Midbrain (tissue), 1 donor: ENCODE results near the gene VPS13A.
"Not testable (repeated sequence)": the region's sequence is repeated elsewhere in the genome, so short reads cannot be mapped to it uniquely, and the experiment has no call there.

Experiments used
- DNase-seq: peaks from one replicate; lab custom pipeline; 2025; lab: John Stamatoyannopoulos, UW

VPS13A gene

GRCh38 chr9:77304543-77304942 lies 127.2 kb downstream of the VPS13A start:
- DNase-seq = no peak

GRCh38 chr9:77305622-77306400 lies 128.5 kb downstream of the VPS13A start:
- no peak for DNase-seq

- DNase-seq = no peak
These were observed 129.8 kb downstream of the VPS13A start for GRCh38 chr9:77307166-77307565.

- no peak for DNase-seq
These were observed 138.7 kb downstream of the VPS13A start for GRCh38 chr9:77316058-77316457.

GRCh38 chr9:77325058-77325457 lies 147.7 kb downstream of the VPS13A start:
- DNase-seq = no peak

- no peak for DNase-seq
These were observed 150.8 kb downstream of the VPS13A start for GRCh38 chr9:77328102-77328501.

- no peak for DNase-seq
These were observed 192.7 kb downstream of the VPS13A start for GRCh38 chr9:77370064-77370463.

GRCh38 chr9:77374266-77374665 lies 196.9 kb downstream of the VPS13A start:
- DNase-seq = no peak

GRCh38 chr9:77375956-77376532 lies 198.7 kb downstream of the VPS13A start:
- no peak for DNase-seq

- DNase-seq = no peak
These were observed 207.1 kb downstream of the VPS13A start for GRCh38 chr9:77384406-77384805.

- no peak for DNase-seq
These were observed 208.9 kb downstream of the VPS13A start for GRCh38 chr9:77386187-77386586.

- no peak for DNase-seq
These were observed 214.5 kb downstream of the VPS13A start for GRCh38 chr9:77391834-77392233.

GRCh38 chr9:77392328-77392727 lies 215.0 kb downstream of the VPS13A start:
- no peak for DNase-seq

GRCh38 chr9:77398581-77398980 lies 221.2 kb downstream of the VPS13A start:
- not testable (repeated sequence) for DNase-seq

GRCh38 chr9:77399964-77400363 lies 222.6 kb downstream of the VPS13A start:
- no peak for DNase-seq

GRCh38 chr9:77402286-77402685 lies 225.0 kb downstream of the VPS13A start:
- DNase-seq = no peak

- no peak for DNase-seq
These were observed 225.9 kb downstream of the VPS13A start for GRCh38 chr9:77403239-77403638.

- DNase-seq = not testable (repeated sequence)
These were observed 231.2 kb downstream of the VPS13A start for GRCh38 chr9:77408521-77408920.

GRCh38 chr9:77417566-77417965 lies 240.2 kb downstream of the VPS13A start:
- DNase-seq = no peak

GRCh38 chr9:77418226-77418625 lies 240.9 kb downstream of the VPS13A start:
- no peak for DNase-seq

GRCh38 chr9:77420641-77421040 lies 243.3 kb downstream of the VPS13A start:
- no peak for DNase-seq

GRCh38 chr9:77421506-77422265 lies 244.4 kb downstream of the VPS13A start:
- DNase-seq = no peak

- no peak for DNase-seq
These were observed 245.6 kb downstream of the VPS13A start for GRCh38 chr9:77422969-77423368.
